ENCODE measurements around the gene C17orf75.
A peak's percentile ranks its signal among the peaks of the same experiment; 100 is the strongest.
"Not testable (repeated sequence)": the region's sequence is repeated elsewhere in the genome, so short reads cannot be mapped to it uniquely, and the experiment has no call there.

The C17orf75 gene

DNA sequence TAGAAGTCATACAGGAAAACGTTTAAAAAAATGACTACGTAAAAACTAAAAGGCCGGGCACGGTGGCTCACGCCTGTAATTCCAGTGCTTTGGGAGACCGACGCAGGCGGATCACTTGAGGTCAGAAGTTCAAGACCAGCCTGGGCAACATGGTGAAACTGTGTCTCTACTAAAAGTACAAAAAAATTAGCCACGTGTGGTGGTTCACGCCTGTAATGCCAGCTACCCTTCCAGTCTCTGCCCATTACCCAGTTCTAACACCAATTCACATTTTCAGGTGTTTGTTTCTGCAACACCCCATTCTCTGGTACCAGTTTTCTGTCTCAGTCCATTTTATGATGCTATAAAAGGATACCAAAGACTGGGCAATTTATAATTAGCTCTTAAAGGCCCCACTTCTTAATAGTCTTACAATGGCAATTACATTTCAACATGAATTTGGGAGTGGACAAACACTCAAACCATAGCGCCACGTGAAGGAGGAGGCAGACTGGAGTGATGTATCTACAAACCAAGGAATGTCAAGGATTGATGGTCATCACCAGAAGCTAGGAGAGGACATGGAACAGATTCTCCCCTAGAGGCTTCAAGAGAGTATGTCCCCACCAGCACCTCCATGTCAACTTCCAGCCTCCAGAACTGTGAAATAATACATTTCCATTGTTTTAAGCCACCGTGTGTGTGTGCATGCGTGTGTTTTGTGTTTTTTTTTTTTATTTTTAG is 791 bp upstream of the C17orf75 start:
- no peak for DNase-seq

DNA sequence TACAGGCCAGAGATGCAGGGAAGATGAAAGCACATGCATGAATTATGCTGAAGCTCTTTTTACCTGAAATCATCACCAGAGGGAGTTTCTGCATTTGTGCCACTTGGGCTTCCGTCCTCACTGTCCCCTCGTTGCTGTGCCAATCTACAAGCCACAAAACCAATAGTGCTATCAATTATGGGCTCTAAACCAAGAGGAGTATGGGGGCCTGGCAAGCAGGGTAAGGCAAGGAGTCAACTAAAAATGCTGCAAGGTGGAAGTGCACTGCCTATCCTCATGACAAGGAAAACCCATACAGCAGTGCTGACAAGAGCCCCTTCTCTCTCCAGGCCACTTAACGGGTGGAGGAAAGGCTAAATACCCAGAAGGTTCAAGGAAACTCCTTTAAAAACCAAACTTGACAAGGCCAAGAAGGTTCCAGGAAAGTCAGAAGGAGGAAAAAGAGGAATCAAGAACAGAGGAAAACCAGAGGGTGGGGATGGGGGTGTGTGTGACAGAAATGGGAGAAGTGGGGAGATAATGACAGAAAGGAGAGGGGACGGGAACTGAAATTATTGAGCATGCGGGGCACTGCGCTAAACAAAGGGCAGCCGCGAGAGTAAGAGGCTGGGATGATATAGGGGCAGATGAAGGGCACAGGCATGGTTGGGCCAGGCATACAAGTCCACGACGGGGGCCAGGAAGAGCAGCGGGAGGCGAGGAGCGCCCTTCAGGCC is 674 bp downstream of the C17orf75 start:
- peak in 2 of 4 experiments; percentile 3 to 18 for DNase-seq

- DNase-seq, result no peak
Observed at GRCh38 chr17:32335687-32336086, 6.3 kb downstream of the C17orf75 start.

DNA sequence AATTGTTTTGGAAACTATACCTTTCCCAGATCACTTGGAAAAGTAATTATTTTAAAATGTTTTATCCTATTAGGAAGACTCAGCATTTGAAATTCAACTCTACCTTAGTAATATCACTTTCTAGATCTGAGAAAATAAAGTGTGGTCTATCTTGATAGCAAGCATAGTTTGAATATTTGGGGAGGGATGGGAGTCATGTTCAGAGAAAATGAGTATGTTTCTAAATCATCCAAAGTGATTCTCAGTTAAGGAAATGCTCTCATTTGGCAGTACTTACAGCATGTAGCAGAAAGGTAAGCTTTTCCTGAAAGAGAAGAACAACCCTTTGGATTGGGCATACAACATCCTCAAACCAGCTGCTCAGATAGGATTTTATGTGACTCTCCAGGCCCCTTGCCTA is 6.9 kb downstream of the C17orf75 start:
- DNase-seq, result no peak

GRCh38 chr17:32333187-32333586 is 8.8 kb downstream of the C17orf75 start:
- DNase-seq, result no peak

- no peak for DNase-seq
Observed at GRCh38 chr17:32331243-32332040, 10.5 kb downstream of the C17orf75 start.

DNA sequence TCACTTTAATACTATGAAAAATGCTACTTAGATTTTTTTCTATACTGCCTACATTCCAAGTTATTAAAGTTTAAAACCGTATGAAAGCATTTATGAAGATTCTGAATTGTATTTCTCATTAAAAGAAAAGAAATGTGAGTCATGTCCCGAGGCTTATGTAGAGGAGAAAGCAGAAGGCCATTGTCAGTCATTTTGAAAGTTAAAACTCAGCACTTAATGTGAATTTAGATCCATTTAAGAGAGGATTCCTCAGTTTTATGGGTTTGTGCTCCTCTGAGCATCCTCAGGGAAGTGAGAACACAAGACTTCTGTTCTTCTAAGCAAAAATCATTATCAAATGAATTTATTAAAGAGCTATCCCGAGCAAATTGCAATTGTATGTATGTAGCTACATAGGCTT is 11.8 kb downstream of the C17orf75 start:
- DNase-seq, result no peak

DNA sequence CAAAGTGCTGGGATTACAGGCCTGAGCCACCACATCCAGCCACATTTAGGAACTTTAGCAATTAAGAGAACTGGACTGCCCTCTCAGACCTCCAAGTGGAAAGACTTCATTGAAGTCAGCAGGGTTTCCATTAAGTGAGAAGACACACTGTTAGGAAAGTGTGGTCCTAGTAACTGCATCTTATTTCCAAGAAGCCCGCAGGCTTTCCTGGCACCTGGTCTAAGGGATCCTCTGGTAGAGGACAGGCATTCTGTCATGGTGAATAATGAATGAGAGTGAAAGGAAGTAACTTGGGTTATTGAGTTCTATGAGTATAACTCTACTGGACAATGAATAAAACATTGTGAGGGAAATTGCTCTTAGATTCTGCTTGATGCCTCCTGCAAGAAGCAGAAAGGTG is 14.1 kb downstream of the C17orf75 start:
- no peak for DNase-seq

DNA sequence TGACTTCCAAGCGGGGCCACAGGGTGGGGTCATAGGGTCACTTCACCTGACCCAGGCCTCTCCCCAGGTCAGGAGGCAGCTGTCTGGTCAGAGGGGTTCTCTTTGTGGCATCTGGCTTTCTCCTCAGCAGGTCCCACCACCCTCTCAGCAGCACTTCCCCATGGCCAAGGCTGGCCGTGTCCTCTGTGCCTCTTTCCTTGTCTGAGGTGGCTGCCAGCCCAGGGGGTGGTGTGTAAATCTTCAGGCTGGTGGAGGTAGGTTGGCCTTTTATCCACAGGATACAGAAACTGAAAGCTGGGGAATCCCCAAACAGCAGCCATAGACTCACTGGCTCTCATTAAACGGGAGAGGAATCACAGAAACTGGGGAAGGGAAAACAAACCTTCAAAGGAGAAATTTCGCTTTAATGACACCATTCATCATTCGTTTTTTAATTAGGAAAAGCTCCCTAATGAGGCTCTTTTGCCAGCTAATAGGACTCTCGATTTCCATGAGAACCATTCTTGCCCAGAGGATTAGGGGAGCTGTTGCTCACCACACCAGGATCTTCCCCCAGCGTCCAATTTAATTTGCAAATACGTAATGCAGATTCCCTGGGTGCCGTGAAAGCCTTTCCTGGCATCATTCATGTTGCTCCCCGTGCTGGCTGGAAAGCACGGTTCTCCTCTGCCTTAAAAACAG is 18.0 kb downstream of the C17orf75 start:
- DNase-seq, result no peak

DNA sequence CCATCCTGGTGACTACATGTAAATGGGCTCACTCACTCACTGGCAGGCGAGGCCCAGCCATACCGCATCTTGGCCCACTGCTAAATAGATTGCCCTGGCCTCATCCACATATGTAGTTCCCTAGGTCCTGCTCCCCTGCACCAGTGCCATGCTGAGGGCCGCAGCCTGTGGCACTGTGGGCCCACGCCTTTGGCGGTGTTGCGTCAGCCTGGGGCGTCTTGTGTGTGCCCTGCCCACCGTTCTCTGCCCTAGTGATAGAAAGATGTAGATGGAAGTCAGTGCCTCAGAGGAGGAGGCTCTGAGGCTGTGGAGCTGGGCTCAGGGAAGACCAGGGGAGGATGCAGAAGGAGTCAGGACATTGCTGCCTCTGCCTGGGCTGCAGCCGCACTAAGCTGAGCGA is 18.9 kb downstream of the C17orf75 start:
- no peak for DNase-seq

- DNase-seq, result no peak
Observed at GRCh38 chr17:32320847-32321246, 21.1 kb downstream of the C17orf75 start.

GRCh38 chr17:32320080-32320479 is 21.9 kb downstream of the C17orf75 start:
- not testable (repeated sequence) for DNase-seq

DNA sequence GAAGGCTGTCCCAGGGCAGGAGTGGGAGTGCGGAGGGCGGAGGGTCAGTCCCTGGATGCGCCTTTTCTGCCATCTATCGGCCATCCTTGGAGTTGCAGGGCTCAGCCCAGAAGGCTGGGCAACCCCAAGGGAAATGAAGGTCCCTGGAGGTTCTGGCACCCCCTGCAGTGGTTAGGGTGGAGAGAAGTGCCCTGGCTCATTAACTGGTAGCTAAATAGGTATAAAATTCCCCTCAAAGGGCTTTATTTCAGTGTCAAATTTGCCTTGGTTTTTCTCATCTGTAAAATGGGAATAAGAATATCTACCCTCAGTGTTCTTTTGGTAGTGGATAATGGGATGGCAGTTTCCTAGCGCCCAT is 22.4 kb downstream of the C17orf75 start:
- peak; percentile 30 to 65 (median 54) for DNase-seq

DNA sequence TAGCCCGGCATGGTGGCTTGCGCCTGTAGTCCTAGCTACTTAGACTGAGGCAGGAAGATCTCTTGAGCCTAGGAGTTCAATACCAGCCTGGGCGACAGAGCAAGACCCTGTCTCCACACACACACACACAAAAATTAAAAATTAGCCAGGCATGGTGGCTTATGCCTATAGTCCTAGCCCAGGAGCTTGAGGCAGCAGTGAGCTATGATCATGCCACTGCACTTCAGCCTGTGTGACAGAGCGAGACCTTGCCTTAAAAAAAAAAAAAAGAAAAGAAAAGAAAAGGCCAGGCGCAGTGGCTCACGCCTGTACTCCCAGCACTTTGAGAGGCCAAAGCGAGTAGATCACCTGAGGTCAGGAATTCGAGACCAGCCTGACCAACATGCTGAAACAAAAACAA is 23.9 kb downstream of the C17orf75 start:
- DNase-seq, result no peak

- DNase-seq, result no peak
Observed at GRCh38 chr17:32317353-32317752, 24.6 kb downstream of the C17orf75 start.

GRCh38 chr17:32316653-32317052 is 25.3 kb downstream of the C17orf75 start:
- not testable (repeated sequence) for DNase-seq

- no peak for DNase-seq
Observed at GRCh38 chr17:32315171-32315570, 26.8 kb downstream of the C17orf75 start.

DNA sequence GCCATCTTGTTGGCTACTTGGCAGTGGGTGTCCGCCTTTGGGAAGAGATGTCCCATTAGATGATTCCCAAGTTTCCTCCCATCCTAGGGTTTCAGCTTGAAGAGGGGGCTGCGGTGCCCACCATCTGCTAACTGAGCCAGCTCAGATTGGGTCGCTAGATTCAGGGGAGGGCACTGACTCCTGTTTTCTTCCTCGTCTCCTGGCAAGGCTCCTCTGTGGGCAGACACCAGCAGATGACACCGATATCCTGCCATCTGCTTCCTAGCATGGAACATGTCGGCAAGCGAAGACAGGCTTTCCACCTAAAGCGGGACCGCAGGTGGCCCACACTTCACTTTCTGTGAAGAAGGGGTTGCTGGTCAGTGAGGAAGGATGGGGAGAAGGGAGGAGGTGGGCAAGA is 27.3 kb downstream of the C17orf75 start:
- no peak for DNase-seq

DNA sequence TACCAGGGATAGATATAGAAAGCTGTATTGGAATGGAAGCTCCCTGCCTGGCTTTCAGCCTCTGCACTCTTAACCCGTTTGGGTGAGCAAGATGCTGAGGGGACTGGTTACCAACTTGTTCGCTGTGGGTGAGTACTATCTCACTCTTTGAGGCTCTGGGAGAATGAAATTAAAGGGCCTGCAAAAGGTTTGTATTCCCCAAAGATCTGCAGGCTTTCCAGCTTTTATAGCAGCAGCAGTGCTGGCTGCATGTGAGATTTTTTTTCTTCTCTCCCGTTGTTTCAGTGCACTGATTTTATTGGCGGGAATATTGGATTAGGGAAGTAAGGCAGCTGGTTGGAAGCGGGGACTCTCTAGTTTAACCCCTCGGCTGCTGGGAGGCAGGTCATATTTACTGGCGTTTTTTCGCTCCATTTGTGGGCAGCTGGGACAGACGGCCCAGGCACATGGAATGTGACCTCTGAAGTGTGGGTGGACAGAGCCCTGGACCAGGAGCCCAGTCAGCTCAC is 30.9 kb downstream of the C17orf75 start:
- no peak for DNase-seq

GRCh38 chr17:32307658-32308057 is 34.3 kb downstream of the C17orf75 start:
- no peak for DNase-seq

DNA sequence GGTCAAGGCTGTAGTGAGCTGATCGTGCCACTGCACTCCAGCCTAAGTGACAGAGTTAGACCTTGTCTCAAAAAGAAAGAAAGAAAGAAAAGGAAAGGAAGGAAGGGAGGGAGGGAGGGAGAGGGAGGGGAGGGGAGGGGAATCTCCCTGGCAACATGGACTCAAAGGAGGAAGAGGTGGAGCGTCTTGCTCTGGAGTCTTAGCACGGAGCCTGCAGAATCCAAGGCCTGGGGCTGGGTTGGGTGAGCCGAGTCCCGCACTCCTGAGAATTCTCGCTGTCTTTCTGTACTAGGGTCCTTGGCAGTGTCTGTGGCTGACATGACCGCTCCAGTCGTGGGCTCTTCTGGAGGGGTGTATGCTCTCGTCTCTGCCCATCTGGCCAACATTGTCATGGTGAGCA is 36.9 kb downstream of the C17orf75 start:
- no peak for DNase-seq

- no peak for DNase-seq
Observed at GRCh38 chr17:32303781-32304288, 38.1 kb downstream of the C17orf75 start.
